SJCRH30 (cell line): Measurements from ENCODE around the gene GNG3. TPM values are rescaled to one million over a fixed set of nuclear protein-coding genes. Genes with fewer than 3 reads are reported as not detected.

Experiments
- DNase-seq, 2 experiments: peaks; one replicate each; pipeline ENCODE4 v3.0.0-alpha.2; 2015 to 2020
- H3K27ac ChIP-seq: fragments of 250-450 bp; sonication (Bioruptor Pico); 2 replicates; pipeline ENCODE4 v1.5.1; 2020; ENCODE audit warnings: mild to moderate bottlenecking, moderate library complexity
- H3K27me3 ChIP-seq: fragments of 250-450 bp; sonication (Bioruptor Pico); 2 replicates; pipeline ENCODE4 v1.5.1; 2020; ENCODE audit warnings: mild to moderate bottlenecking, moderate library complexity
- H3K36me3 ChIP-seq: fragments of 250-450 bp; sonication (Bioruptor Pico); 2 replicates; pipeline ENCODE4 v1.5.1; 2020; ENCODE audit warnings: mild to moderate bottlenecking, moderate library complexity
- H3K4me1 ChIP-seq: fragments of 250-450 bp; sonication (Bioruptor Pico); 2 replicates; pipeline ENCODE4 v1.5.1; 2020; ENCODE audit warnings: mild to moderate bottlenecking, moderate library complexity
- H3K4me3 ChIP-seq: fragments of 250-450 bp; sonication (Bioruptor Pico); 2 replicates; pipeline ENCODE4 v1.5.1; 2020; ENCODE audit warnings: mild to moderate bottlenecking, moderate library complexity
- H3K9me3 ChIP-seq: fragments of 250-450 bp; sonication (Bioruptor Pico); replicated peaks from 2 replicates; pipeline ENCODE4 v1.5.1; 2020; ENCODE audit warnings: mild to moderate bottlenecking, moderate library complexity
- total RNA-seq: library from RNA; depleted of rRNA; stranded (reverse); fragments of >200 nt; shearing (Covaris generic); gene quantifications from 2 replicates; pipeline ENCODE4 v1.2.3, GENCODE V29; 2014

Gene GNG3
- total RNA-seq, 1 experiment from 2014 or later = not detected

DNA sequence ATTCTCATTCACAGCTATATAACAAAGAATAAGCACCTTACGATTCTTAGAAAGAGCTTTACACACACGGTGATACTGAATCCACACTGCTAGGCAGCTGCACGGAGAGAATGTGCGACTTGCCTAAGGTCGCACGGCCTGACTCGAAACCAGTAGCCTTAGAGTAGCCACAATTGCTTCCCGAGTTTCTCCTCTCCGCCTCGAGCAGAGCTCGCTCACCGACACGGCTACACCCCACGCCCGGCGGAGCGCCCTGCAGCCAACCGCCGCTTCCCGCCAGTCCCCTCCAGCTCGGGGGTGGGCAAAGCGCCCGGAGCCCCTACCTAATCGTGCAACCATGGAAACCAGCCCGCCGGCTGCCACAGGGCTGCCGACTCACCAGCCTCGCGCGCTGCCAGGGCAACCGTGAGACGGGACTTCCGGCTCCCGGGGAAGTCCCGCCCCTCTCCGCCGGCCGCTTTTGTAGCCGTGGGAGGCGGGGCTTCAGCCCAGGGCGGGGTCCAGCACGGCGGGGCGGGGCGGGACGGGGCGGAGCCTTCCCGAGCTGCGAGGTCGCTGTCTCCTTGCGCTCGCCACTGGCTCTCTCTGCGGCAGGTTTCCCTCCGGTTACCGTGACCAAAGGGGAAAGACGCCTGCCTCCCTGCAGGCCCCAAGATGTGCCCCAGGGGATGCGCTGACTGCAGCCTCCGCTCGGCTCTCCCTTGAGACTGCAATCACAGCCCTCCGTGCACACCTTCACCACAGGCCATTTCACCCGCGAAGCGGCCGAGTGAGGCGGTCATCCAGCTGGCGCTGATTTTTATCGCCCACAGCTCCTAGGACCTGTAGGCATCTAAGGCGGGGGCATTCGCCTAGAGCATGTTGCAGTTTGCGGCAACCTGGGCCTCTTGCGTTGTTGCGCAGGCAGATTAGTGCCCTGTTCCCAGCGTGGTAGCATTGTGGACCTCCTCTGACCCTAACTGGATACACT lies 1.3 kb upstream of the GNG3 start:
- Histone ChIP-seq H3K36me3 (peaks cover 17% of the 10 kb centered on the region), H3K4me1 (peaks cover 11% of the 10 kb centered on the region), H3K9me3 (no peaks in the 10 kb centered on the region), H3K4me3 (peak overlapping the region; percentile 64), H3K27me3 (no peaks in the 10 kb centered on the region), H3K27ac (peak overlapping the region; percentile 78)
- DNase-seq = peak; percentile 95

DNA sequence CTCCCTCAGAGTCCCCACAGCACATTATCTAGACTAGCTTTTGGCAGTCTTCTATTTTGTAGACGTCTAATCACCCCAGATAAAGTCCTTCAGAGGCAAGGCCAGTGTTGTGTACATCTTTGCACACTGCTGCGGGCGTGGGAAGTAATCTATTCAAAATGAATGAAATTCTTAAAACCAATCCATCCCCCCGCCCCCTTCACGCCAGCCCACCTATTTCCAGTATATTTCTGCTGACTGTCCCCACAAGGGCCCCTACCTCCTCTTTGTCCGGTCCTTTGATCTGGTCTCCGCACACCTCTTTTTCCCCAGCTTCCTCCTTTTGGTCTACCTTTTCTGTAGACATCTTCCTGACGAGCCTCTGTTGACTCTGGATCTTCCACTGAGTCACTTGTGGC lies 627 bp upstream of the GNG3 start:
- no peak for DNase-seq
- Histone ChIP-seq H3K27me3 (no peaks in the 10 kb centered on the region), H3K4me3 (peak overlapping the region; percentile 64), H3K27ac (peak overlapping the region; percentile 78), H3K4me1 (peaks cover 11% of the 10 kb centered on the region), H3K36me3 (peaks cover 20% of the 10 kb centered on the region), H3K9me3 (no peaks in the 10 kb centered on the region)

DNA sequence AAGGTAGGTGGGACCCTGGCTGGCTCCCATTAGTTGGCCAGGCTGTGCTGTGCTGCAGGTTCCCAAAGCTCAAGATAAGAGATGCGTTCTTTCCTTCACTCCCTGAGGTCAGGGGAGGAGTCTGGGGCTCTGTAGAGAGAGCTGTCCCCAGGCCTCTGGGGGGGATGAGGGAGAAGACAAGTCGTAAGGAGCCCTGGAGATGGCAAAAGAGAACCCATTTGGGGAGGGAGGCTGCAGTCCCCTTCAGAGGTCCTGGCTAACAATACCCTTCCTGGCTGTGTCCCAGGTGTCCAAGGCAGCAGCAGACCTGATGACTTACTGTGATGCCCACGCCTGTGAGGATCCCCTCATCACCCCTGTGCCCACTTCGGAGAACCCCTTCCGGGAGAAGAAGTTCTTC lies 916 bp downstream of the GNG3 start:
- H3K36me3 ChIP-seq = peaks cover 36% of the 10 kb centered on the region
- H3K27ac ChIP-seq = no peak overlapping the region

DNA sequence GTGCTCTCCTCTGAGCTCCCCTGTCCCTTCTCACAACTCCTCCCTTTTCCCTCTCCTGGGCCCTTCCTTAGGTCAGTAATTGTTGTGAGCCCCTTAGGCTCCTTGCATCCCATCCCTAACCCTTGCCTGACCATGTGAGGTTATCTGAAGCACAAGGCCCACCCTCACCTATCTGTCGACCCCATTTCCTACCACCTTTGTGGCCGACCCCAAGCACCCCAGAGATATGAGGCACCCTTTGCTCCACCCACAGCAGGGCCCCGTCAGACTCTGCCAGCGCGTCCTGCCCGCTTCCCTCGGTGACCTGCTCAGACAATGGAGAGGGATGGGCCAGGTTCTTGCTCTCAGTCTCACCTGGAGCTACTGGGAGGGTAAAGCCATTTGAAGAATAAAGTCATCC lies 1.3 kb downstream of the GNG3 start:
- Histone ChIP-seq H3K4me3 (peak overlapping the region; percentile 55), H3K36me3 (peaks cover 40% of the 10 kb centered on the region), H3K4me1 (peaks cover 11% of the 10 kb centered on the region), H3K27ac (peak overlapping the region; percentile 79), H3K27me3 (no peaks in the 10 kb centered on the region), H3K9me3 (no peaks in the 10 kb centered on the region)
- no peak for DNase-seq

More for the DNA sequence above, 916 bp downstream of the GNG3 start:
- Histone ChIP-seq H3K4me3 (peak overlapping the region; percentile 55; the same call in 1 of the 2 replicates), H3K4me1 (peaks cover 11% of the 10 kb centered on the region), H3K27me3 (no peaks in the 10 kb centered on the region), H3K9me3 (no peaks in the 10 kb centered on the region)
- no peak for DNase-seq

DNA sequence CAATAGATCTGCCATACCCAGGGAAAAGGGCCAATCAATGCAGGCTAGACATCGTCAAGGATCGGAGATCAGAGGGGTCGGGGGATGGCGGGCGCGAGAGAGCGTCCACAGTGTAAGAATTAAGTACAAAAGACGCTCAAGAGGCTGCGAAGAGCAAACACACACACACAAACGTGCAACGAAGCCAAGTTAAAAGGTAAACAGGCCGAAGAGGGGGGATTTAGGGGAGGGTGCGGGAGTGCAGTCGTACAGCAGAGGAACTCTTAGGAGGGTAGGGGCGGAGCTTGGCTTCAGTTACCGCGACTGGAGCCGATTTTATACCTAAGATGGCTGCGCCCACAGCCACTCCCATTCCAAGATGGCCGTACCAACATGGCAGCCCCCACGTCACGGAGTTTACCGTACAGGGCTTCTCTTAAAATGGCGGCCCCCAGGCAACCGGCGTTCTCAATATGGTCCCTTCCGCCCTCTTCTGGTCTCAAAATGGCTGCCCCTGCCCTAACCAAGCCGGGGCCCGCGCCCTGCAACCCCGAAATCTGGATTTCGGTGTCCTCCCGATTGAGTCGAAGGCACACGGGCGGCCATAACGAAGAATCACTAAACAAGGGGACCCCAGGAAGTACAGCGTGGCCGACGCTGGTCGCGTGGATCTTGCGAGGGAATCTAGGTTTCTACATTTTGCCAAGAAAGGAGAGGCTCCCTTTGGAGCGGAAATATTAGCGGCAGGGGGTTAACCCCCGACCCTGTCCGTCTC lies 1.9 kb downstream of the GNG3 start:
- H3K36me3 ChIP-seq = peaks cover 43% of the 10 kb centered on the region
- peak; percentile 90 to 93 for DNase-seq
- peak overlapping the region; percentile 55 for H3K4me3 ChIP-seq
- H3K9me3 ChIP-seq = no peaks in the 10 kb centered on the region
- no peaks in the 10 kb centered on the region for H3K27me3 ChIP-seq
- H3K27ac ChIP-seq = peak overlapping the region; percentile 79
- H3K4me1 ChIP-seq = peaks cover 11% of the 10 kb centered on the region

DNA sequence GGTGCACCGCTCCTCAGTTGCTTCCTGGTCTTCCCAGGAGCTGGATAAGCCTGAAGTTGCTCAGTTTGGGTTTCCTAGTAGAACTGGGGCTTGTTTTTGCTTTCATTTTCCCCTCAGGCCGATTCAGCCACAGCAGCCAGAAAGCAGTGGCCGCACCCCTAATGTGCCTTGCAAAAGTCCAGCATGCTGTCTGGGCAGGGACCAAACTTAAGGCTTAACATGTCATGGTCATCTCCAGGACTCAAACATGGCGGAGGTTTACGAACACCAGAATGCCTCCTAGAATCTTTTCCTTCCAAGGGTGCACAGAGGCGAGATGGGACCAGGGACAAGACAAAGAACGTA lies 2.5 kb downstream of the GNG3 start:
- Histone ChIP-seq H3K4me3 (peak overlapping the region; percentile 55), H3K27ac (peak overlapping the region; percentile 79), H3K36me3 (peaks cover 47% of the 10 kb centered on the region), H3K27me3 (no peaks in the 10 kb centered on the region), H3K9me3 (no peaks in the 10 kb centered on the region), H3K4me1 (peaks cover 11% of the 10 kb centered on the region)
- DNase-seq = peak; percentile 14 to 25

DNA sequence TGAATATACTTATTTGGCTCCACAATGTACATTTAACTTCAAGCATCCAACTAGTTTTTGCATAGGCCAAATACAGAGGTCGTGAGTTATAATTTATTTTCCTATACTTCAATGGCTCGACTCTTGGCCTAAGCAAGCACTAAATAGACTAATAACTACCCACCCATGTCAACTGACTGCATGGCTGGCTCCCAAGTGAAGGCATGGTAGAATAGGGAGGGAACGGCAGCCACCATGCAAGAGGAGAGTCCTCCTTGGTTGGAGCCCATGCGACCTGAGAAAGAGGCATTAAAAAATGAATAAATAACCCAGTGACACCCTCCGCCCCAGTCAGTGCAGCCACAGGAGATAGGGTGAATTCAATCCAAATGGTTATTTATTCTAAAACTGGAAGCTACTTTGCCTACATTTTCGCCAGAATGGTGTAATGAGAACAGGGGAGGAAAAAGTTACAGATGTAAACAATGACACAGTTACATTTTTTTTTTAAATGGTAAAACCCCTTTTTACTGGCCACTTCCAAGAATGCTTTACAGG lies 4.9 kb downstream of the GNG3 start:
- H3K27me3 ChIP-seq = no peaks in the 10 kb centered on the region
- H3K9me3 ChIP-seq = no peaks in the 10 kb centered on the region
- no peak for DNase-seq
- H3K4me1 ChIP-seq = peaks cover 4% of the 10 kb centered on the region
- H3K27ac ChIP-seq = no peak overlapping the region
- peaks cover 69% of the 10 kb centered on the region for H3K36me3 ChIP-seq
- H3K4me3 ChIP-seq = no peak overlapping the region

DNA sequence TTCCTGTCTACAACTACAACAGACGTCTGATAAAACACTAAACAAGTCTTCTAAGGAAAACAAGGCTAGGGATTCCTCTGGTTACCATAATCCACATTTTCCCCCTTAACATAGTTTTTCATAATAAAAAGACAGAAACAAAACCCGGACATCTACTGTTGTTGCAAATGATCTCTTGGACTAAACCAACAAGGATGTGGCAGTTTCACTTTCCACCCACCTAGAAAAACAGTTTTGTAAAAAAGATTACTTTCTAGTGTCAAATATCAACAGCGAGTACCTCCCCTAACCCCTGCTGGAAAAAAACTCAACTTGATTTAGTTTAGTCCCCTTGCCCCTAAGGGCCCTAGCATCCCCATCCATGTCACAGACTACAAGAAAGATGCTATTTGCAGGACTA lies 5.4 kb downstream of the GNG3 start:
- Histone ChIP-seq H3K9me3 (no peaks in the 10 kb centered on the region), H3K4me3 (no peak overlapping the region), H3K27ac (no peak overlapping the region), H3K27me3 (no peaks in the 10 kb centered on the region), H3K36me3 (peaks cover 75% of the 10 kb centered on the region), H3K4me1 (peaks cover 4% of the 10 kb centered on the region; the same call in 1 of the 2 replicates)
- DNase-seq = no peak

DNA sequence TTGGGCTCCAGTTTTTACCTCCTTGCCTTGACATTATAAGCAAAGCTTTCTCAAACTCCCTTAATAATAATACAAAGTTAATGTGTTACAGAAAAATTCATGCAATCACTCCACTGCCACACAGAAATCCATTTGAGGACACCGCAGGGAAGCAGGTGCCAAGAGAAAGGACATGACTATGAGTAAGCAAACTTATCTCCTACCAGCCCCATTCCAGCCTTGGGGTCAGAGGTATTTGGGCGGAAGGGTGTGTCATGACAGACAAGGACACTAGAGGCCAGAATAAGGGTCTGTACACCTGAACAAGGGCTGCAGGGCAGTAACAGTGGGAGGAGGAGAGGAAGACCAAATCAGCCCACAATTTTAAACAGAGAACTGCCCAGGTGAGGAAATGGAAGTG lies 5.9 kb downstream of the GNG3 start:
- H3K27ac ChIP-seq = no peak overlapping the region
- H3K4me1 ChIP-seq = peaks cover 4% of the 10 kb centered on the region; the same call in 1 of the 2 replicates
- no peak for DNase-seq
- H3K27me3 ChIP-seq = no peaks in the 10 kb centered on the region
- H3K9me3 ChIP-seq = no peaks in the 10 kb centered on the region
- H3K36me3 ChIP-seq = peaks cover 79% of the 10 kb centered on the region
- no peak overlapping the region for H3K4me3 ChIP-seq

DNA sequence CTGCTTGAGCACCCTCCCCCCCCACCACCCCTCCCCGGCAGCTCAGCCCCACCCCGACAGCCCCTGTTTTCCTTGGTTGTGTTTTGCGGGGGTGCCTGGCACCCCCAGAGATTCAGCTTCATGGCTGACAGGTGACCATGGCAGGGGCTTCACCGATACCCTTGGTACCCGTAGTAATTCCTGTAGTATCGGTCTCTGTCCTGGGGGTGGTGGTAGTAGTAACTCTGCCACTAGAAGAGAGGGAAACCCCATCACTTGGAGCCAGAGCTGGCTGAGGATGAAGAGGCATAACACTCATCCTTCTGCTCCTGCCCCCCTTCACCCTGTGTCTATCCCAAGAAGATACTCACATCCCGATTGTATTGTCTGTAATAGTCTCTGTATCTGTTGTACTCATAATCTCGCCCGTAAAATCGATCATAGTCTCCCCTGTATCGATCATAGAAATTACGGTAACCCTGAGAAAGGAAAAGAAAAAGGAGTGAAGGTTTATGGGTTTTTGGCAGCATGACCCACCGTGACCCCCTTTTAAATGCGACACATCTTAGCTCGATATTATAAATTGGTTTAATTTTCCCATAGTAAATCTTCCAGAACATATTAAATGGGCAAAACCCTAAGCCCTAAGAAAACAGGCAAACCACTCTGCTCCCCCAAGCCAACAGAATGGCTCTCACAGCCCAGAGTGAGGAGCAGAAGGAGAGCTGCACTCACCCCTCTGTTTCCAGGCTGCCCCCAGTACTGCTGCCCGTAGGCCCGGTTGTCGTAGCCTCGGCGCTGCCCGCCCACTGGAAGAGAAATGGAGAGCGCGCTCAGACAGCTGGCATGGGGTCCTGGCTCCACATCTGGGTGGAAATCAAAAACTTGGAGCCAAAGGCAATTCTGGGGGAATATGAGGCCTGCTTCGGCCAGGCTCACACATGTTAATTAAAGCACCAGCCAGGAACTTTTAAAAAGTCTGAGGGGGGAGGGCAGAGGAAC lies 8.0 kb downstream of the GNG3 start:
- H3K4me3 ChIP-seq = no peak overlapping the region
- no peak overlapping the region for H3K27ac ChIP-seq
- H3K36me3 ChIP-seq = peaks cover 89% of the 10 kb centered on the region
- no peaks in the 10 kb centered on the region for H3K9me3 ChIP-seq
- H3K27me3 ChIP-seq = no peaks in the 10 kb centered on the region
- no peak for DNase-seq
- no peaks in the 10 kb centered on the region for H3K4me1 ChIP-seq

DNA sequence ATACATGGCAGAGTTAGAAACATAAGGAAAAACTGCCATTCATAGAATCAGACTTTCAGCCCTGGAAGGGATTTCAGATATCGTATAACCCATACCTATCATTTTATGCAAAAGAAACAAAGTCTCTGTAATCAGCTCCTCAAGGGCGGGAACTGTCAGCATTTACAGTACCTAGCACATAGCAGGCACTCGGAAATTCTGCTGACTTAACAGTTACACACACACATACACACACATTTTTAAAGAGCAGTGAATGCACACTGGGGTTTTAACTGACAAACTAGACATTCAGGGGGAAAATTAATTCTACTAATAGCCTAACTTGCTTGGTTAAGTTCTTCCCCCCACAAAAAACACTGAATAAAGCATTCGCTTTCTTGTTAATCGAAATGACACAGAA lies 8.7 kb downstream of the GNG3 start:
- H3K9me3 ChIP-seq = no peaks in the 10 kb centered on the region
- H3K4me3 ChIP-seq = no peak overlapping the region
- H3K27ac ChIP-seq = no peak overlapping the region
- H3K4me1 ChIP-seq = no peaks in the 10 kb centered on the region
- peaks cover 87% of the 10 kb centered on the region for H3K36me3 ChIP-seq
- DNase-seq = no peak
- H3K27me3 ChIP-seq = no peaks in the 10 kb centered on the region

DNA sequence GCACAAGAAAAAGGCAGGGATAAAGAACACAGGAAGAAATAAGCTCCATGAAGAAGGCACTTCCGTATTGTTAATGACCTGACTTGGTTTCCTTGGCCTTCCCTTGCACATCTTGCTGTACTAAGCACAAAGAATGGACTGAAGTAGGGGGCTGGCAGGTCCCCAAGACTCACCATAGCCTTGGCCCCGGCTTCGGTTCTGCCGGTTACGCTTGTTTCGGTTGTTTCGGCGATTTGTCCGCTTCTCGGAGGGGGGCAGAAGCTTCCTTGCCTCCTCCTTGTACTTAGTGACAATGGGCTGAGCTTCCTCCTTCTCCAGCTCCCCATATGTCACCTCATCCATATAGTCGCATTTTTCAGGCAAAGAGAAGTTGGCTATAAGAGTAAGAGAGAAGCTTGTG lies 9.3 kb downstream of the GNG3 start:
- Histone ChIP-seq H3K36me3 (peaks cover 87% of the 10 kb centered on the region), H3K4me1 (no peaks in the 10 kb centered on the region), H3K4me3 (no peak overlapping the region), H3K27me3 (no peaks in the 10 kb centered on the region), H3K9me3 (no peaks in the 10 kb centered on the region), H3K27ac (no peak overlapping the region)
- no peak for DNase-seq

DNA sequence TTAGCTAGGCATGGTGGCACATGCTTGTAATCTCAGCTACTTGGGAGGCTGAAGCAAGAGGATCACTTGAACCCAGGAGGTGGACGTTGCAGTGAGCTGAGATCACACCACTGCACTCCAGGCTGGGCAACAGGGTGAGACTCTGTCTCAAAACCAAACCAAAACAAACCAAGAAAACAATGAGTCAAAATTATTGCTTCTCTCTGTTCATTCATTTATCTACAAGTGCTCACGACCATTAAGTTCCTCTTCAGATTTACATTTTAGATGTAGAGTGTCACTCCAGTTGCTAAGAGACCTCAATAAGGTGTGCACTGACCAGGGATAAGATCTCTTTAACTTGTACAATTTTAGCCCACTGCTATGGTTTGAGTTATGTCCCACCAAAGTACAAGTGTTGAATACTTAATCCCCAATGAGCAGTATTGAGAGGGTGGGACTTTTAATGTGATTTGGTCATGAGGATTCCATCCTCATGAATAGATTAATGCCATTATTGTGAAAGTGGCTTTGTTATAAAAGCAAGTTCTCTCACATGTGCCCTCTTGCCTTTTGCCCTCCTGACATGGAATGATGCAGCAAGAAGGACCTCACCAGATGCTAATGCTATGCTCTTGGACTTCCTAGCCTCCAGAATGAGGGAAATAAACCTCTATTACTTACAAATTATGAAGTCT lies 12.0 kb downstream of the GNG3 start:
- H3K4me1 ChIP-seq = no peaks in the 10 kb centered on the region; the same call in 1 of the 2 replicates
- H3K27ac ChIP-seq = no peak overlapping the region
- H3K27me3 ChIP-seq = no peaks in the 10 kb centered on the region
- no peak overlapping the region for H3K4me3 ChIP-seq
- DNase-seq = no peak
- no peaks in the 10 kb centered on the region for H3K9me3 ChIP-seq
- H3K36me3 ChIP-seq = peaks cover 90% of the 10 kb centered on the region

DNA sequence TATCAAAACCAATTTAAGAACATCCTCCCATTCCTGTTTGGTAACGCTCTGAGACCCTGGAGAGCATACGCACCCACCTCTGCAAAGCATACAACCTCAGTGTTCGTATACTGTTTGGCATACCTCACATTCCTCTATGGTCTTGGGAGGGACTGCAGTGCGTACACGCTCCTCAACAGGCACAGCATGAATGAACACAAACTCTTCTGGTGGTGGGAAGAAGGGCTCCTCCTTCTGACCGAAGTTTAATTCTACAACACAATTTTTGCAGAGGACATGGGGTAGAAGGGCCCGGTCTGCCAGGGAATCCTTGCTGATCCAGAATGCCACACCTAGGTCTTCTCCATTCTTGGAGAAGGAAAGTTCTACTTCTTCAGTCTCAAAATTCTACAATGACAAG lies 14.5 kb downstream of the GNG3 start:
- Histone ChIP-seq H3K4me3 (no peak overlapping the region), H3K36me3 (peaks cover 82% of the 10 kb centered on the region), H3K4me1 (no peaks in the 10 kb centered on the region; the same call in 1 of the 2 replicates), H3K27me3 (no peaks in the 10 kb centered on the region), H3K27ac (no peak overlapping the region), H3K9me3 (no peaks in the 10 kb centered on the region)
- no peak for DNase-seq
